T-cell (primary cell): ENCODE data around the gene JUNB. TPM values are rescaled to one million over a fixed set of nuclear protein-coding genes. Genes with fewer than 3 reads are reported as not detected.
A peak's percentile ranks its signal among the peaks of the same experiment; 100 is the strongest.

Experiments used
- ATAC-seq, 4 experiments: fragments of 200-7000 bp in 3 of 4; fragments of 150-1000 bp in 1 of 4; cut with Tn5 transposase; replicated peaks in 1 of 4; 1 replicate in 3 of 4; 2 replicates in 1 of 4; pipeline ENCODE4 v1.10.0; 2021; ENCODE audit warnings: moderate library complexity in 3 of 4, mild to moderate bottlenecking in 2 of 4, moderate number of reproducible peaks in 1 of 4
- CTCF ChIA-PET, 2 donors: fragments of 300-600 bp; sonication (Branson Sonifier 250); formaldehyde crosslinking; loops; one replicate each; lab custom pipeline; 2022; ENCODE audit warnings: antibody characterized with exemption in 2 of 2; lab: Charles Lee
- POLR2A ChIA-PET, 2 donors: fragments of 300-600 bp; sonication (Branson Sonifier 250); formaldehyde crosslinking; loops; one replicate each; lab custom pipeline; 2022; ENCODE audit warnings: antibody characterized with exemption in 2 of 2; lab: Charles Lee
- DNase-seq, 35 experiments: peaks; one replicate each; pipeline versions ENCODE4 v3.0.0 to v3.0.0-alpha.2; 2013 to 2023
- H3K27ac ChIP-seq: one replicate; pipeline ENCODE4 v1.5.1; 2013; ENCODE audit warnings: low read length
- H3K27me3 ChIP-seq, 2 experiments: replicated peaks in 1 of 2; 1 replicate in 1 of 2; 2 replicates in 1 of 2; pipeline versions ENCODE4 v1.6.1 to v1.7.0; 2013; ENCODE audit warnings: low read length in 1 of 2, mixed read lengths in 1 of 2; ENCODE audit not compliant: control insufficient read depth in 2 of 2, insufficient read depth in 2 of 2; ENCODE audit errors: extremely low read depth in 1 of 2
- H3K36me3 ChIP-seq, 2 donors: 1 replicate in 1 of 2; 2 replicates in 1 of 2; pipeline versions ENCODE4 v1.6.1 to v1.7.0; 2013; ENCODE audit warnings: low read length in 1 of 2; ENCODE audit not compliant: control insufficient read depth in 2 of 2, insufficient read depth in 1 of 2; ENCODE audit errors: extremely low read depth in 1 of 2
- H3K4me1 ChIP-seq, 2 experiments: 1 replicate in 1 of 2; 2 replicates in 1 of 2; pipeline versions ENCODE4 v1.6.1 to v1.7.0; 2013; ENCODE audit warnings: low read length in 2 of 2, mixed read lengths in 1 of 2; ENCODE audit not compliant: insufficient read depth in 2 of 2, control insufficient read depth in 1 of 2; ENCODE audit errors: extremely low read depth in 1 of 2
- H3K4me3 ChIP-seq, 2 donors: 1 replicate in 1 of 2; 2 replicates in 1 of 2; pipeline versions ENCODE4 v1.5.1 to v1.7.0; 2013; ENCODE audit warnings: mild to moderate bottlenecking in 2 of 2, low read length in 1 of 2, moderate library complexity in 1 of 2; ENCODE audit not compliant: control insufficient read depth in 1 of 2; ENCODE audit errors: extremely low read depth in 1 of 2
- H3K9me3 ChIP-seq: 2 replicates; pipeline ENCODE4 v1.7.0; 2013
- H3K27ac Mint-ChIP-seq, 2 donors: one replicate each; pipeline ENCODE4 v1.8.0; 2020 to 2021; ENCODE audit warnings: mild to moderate bottlenecking in 2 of 2, mixed read lengths in 2 of 2
- H3K27me3 Mint-ChIP-seq, 2 donors: one replicate each; pipeline ENCODE4 v1.8.0; 2021 to 2022; ENCODE audit warnings: mixed read lengths in 2 of 2
- H3K36me3 Mint-ChIP-seq: one replicate; pipeline ENCODE4 v1.8.0; 2021; ENCODE audit warnings: mixed read lengths
- H3K4me1 Mint-ChIP-seq, 3 donors: one replicate each; pipeline ENCODE4 v1.8.0; 2020 to 2022; ENCODE audit warnings: mixed read lengths in 3 of 3, mild to moderate bottlenecking in 1 of 3
- H3K4me3 Mint-ChIP-seq, 3 donors: one replicate each; pipeline ENCODE4 v1.8.0; 2020 to 2022; ENCODE audit warnings: mild to moderate bottlenecking in 3 of 3, mixed read lengths in 3 of 3, moderate library complexity in 3 of 3
- H3K9me3 Mint-ChIP-seq, 3 donors: one replicate each; pipeline ENCODE4 v1.8.0; 2020 to 2022; ENCODE audit warnings: mixed read lengths in 3 of 3
- WGBS: methylation state at CpG from one replicate; pipeline ENCODE4 v1.1.5; 2013; ENCODE audit warnings: missing lambda C conversion rate; ENCODE audit not compliant: insufficient coverage; 5-methylcytosine and 5-hydroxymethylcytosine counted together
- total RNA-seq, 35 experiments: library from RNA in 6 of 35; stranded (reverse) in 6 of 35; fragments of 120-200 nt in 1 of 35; gene quantifications; one replicate each; pipeline versions ENCODE4 v1.2.1 to v1.2.4 and lab custom pipeline; 2013 to 2026

JUNB gene
- total RNA-seq, 5 donors from 2014 or later (not counting 1 experiment from before 2014, with no cell fraction given): 117 to 2,289 (median 138) TPM

DNA sequence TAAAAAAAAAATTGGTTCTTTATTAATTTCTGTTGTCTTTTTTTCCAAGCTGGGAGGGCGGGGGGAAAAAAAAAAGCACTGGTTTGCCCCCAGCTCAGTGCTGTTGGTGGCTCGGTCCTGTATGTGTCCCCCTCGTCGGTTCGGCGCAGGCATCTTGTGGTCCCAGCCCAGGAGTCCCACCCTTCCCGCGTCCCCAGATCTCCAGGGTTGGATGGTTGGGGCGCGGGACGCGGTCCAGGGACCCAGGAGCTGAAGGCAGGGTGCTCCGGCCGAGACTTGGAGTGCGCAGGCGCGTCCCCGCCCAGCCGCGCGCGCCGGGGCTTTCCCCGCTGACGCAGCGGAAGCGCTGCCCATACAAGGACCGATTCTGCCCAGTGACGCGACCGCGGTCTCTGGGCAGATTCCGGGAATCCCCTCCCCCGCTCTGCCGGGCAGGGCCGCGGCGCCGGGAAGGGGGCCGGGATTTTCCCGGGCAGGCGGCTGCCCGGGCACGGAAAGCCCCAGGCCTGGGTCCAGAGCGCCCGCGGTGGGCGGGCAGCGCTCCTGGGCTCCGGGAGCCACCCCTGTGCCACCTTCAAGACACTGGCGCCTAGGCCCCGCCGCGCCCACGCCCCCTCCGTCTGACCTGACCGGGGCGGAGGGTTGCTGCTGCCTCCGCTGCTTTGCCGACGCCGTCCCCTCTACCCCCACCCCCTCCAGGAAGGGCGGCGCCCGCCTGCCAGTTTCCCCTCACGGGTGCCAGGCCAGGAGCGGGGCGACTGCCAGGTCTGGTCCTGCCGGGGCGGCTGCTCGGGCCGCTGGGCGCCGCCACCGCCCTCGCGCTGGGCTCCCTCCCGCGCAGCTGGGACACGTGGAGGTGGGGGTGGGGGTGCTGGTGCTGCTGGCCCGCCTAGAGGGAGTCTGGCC, 2.3 kb downstream of the JUNB start:
- H3K27ac Mint-ChIP-seq: peak overlapping the region; percentile 96 to 97
- H3K9me3 Mint-ChIP-seq: no peaks in the 10 kb centered on the region
- H3K4me3 Mint-ChIP-seq: peak overlapping the region; percentile 92
- H3K27ac ChIP-seq: peak overlapping the region; percentile 98
- ATAC-seq: peak; percentile 45 to 57 (median 55)
- peaks cover 0 to 6% of the 10 kb centered on the region in 2 donors for H3K36me3 ChIP-seq
- CTCF ChIA-PET: interaction anchor here (0.6 to 3.6 kb wide), 4 partner anchors 11 to 120 kb away, joined by 4 to 22 read pairs (median 12); partner anchors contain the start of gene HOOK2 (in 1 of the 2)
- no peaks in the 10 kb centered on the region for H3K27me3 Mint-ChIP-seq
- peak; percentile 86 to 98 (median 94) for DNase-seq
- peaks cover 38 to 50% (median 41%) of the 10 kb centered on the region in 3 donors for H3K4me1 Mint-ChIP-seq
- peak overlapping the region; percentile 100 for H3K4me3 ChIP-seq
- no peaks in the 10 kb centered on the region for H3K9me3 ChIP-seq
- peaks cover 3% of the 10 kb centered on the region for H3K36me3 Mint-ChIP-seq
- no peaks in the 10 kb centered on the region for H3K27me3 ChIP-seq
- H3K4me1 ChIP-seq: peaks cover 27 to 51% of the 10 kb centered on the region in 2 experiments
- WGBS: under 1% methylated on average over 51 of the region's 81 CpGs
- POLR2A ChIA-PET: interaction anchor here (0.5 to 3.7 kb wide), 10 partner anchors 10 to 1577 kb away, joined by 4 to 45 read pairs (median 6); partner anchors contain the start of gene GET3 (in 1 of the 2)

DNA sequence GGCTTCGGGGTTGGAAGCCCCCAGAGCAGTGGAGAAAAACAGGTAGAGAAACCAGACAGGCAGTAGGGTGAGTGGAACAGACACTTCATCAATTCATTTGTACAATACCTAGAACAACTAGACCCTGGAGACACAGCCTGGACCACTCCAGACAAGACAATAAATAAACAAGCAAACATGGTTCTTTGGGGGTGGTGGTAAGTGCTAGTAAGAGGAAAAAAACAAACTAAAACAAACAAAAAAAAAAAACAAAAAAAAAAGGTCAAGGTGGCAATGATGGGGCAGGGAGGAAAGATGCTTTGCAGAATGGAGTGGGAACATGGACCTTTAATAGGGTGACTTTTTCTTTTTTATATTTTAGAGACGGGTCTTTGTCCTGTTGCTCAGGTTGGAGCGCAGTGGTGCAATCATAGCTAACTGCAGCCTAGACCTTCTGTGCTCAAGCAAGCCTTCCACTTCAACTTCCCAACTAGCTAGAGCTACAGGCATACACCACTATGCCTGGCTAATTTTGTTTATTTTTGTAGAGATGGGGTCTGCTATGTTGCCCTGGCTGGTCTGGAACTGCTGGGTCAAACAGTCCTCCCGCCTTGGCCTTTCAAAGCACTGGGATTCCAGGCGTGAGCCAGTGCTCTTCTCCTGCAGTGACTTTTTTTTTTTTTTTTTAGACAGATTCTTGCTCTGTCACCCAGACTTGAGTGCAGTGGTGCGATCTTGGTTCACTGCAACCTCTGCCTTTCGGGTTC, 3.1 kb downstream of the JUNB start:
- no peaks in the 10 kb centered on the region for H3K9me3 Mint-ChIP-seq
- peaks cover 33 to 43% (median 33%) of the 10 kb centered on the region in 3 donors for H3K4me1 Mint-ChIP-seq
- H3K36me3 Mint-ChIP-seq: peaks cover 3% of the 10 kb centered on the region
- Histone ChIP-seq H3K36me3 (peaks cover 0 to 9% of the 10 kb centered on the region in 2 donors), H3K4me1 (peaks cover 27 to 43% of the 10 kb centered on the region in 2 experiments), H3K27ac (peak overlapping the region; percentile 98), H3K27me3 (no peaks in the 10 kb centered on the region), H3K4me3 (peak overlapping the region; percentile 100), H3K9me3 (no peaks in the 10 kb centered on the region)
- ChIA-PET CTCF (interaction anchor here in 1 of 2 donors (0.7 to 1.1 kb wide), 2 partner anchors 9 to 16 kb away, joined by 4 to 5 read pairs; no protein-coding TSS in a partner anchor), POLR2A (interaction anchor here (0.5 to 0.6 kb wide), 3 partner anchors 30 to 1576 kb away, joined by 5 to 9 read pairs (median 8); no protein-coding TSS in a partner anchor)
- no peaks in the 10 kb centered on the region for H3K27me3 Mint-ChIP-seq
- H3K27ac Mint-ChIP-seq: peak overlapping the region; percentile 92 to 97
- ATAC-seq: peak in 1 of 4 experiments; percentile 0
- WGBS: 100% methylated on average over 2 of the region's 7 CpGs
- H3K4me3 Mint-ChIP-seq: peak overlapping the region; percentile 71 to 92 (median 80)
- peak in 4 of 35 experiments; percentile 17 to 54 (median 41) for DNase-seq

DNA sequence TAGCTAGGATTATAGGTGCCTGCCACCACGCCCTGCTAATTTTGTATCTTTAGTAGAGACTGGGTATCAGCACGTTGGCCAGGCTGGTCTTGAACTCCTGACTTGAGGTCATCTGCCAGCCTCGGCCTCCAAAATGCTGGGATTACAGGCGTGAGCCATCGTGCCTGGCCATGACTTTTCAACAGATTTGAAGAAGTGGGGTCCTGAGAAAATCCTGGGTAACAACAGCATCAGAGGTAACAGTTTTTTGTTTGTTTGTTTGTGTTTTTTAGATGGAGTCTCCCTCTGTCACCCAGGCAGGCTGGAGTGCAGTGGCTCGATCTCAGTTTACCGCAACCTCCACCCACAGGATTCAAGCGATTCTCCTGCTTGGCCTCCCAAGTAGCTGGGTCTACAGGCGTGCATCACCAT, 3.7 kb downstream of the JUNB start:
- CTCF ChIA-PET: interaction anchor here (0.7 to 3.8 kb wide), 8 partner anchors 8 to 118 kb away, joined by 4 to 48 read pairs (median 6); no protein-coding TSS in a partner anchor
- Histone ChIP-seq H3K27me3 (no peaks in the 10 kb centered on the region), H3K4me3 (no peak overlapping the region), H3K36me3 (peaks cover 0 to 15% of the 10 kb centered on the region in 2 donors), H3K9me3 (no peaks in the 10 kb centered on the region), H3K4me1 (peaks cover 27 to 43% of the 10 kb centered on the region in 2 experiments), H3K27ac (peak overlapping the region; percentile 98)
- no peaks in the 10 kb centered on the region for H3K27me3 Mint-ChIP-seq
- peaks cover 36 to 42% (median 37%) of the 10 kb centered on the region in 3 donors for H3K4me1 Mint-ChIP-seq
- WGBS: 90% methylated on average over 5 of the region's 9 CpGs
- POLR2A ChIA-PET: interaction anchor here (0.5 to 1.0 kb wide), 3 partner anchors 12 to 70 kb away, joined by 3 to 5 read pairs (median 3); no protein-coding TSS in a partner anchor
- peaks cover 3% of the 10 kb centered on the region for H3K36me3 Mint-ChIP-seq
- peak overlapping the region; percentile 71 to 92 (median 80) for H3K4me3 Mint-ChIP-seq
- H3K9me3 Mint-ChIP-seq: no peaks in the 10 kb centered on the region
- ATAC-seq: no peak
- H3K27ac Mint-ChIP-seq: peak overlapping the region; percentile 92 to 97
- no peak for DNase-seq

DNA sequence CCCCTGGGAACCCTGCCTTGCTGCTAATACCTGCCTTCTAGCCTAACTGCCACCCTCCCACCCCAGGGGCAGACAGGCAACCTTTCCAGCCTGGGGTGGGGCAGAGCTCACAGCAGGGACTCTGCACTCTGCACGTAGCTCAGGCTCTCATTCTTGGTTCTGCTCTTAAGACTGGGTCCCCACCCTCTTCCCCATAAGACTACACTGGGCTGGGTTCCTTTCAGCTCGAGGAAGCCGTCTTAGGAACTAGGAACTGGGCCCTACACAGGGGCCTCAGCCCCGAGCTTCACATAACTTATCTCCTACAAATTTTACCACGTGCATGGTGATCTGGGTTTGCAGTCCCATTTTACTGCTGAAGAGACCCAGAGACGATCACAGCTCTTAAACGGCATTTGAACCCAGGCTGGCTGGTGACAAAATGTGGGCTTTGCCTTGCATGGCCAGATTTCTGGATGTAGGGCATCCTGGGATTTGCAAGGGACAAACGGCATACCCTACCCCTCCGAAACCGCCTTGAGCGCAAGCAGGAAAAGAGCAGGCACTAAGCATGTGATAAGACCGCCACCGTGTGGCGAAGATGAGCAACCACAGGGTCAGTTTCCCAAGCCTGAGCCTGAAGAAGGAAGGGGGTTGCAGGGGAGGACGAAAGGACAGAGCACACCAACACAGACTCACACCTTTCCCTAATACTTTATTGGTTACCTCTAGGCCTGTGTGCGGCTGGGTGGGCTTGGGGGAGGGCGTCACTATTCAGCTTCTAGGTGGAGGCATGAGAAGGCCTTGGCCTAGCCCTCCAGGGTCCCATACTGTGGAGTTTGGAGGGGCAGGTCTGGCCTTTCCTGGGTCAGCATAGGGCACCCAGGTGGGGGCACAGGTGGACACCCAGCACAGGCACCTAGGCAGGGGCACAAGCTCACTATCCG, 5.1 kb downstream of the JUNB start:
- H3K4me3 Mint-ChIP-seq: peak overlapping the region; percentile 68 to 92 (median 76)
- Histone ChIP-seq H3K9me3 (no peaks in the 10 kb centered on the region), H3K36me3 (peaks cover 0 to 21% of the 10 kb centered on the region in 2 donors), H3K27me3 (no peaks in the 10 kb centered on the region), H3K4me3 (peak overlapping the region; percentile 33 to 35), H3K27ac (peak overlapping the region; percentile 56), H3K4me1 (peaks cover 25 to 46% of the 10 kb centered on the region in 2 experiments)
- 14% methylated on average over 10 of the region's 18 CpGs for WGBS
- ChIA-PET CTCF (interaction anchor here (0.6 to 3.8 kb wide), 17 partner anchors 15 to 80 kb away, joined by 3 to 48 read pairs (median 7); partner anchors contain the start of genes GET3 (in 1 of the 2) and TNPO2 (in 1 of the 2)), POLR2A (interaction anchor here (0.6 to 1.2 kb wide), 5 partner anchors 14 to 30 kb away, joined by 3 to 6 read pairs (median 4); no protein-coding TSS in a partner anchor)
- H3K27ac Mint-ChIP-seq: peak overlapping the region; percentile 92 to 96
- no peaks in the 10 kb centered on the region for H3K27me3 Mint-ChIP-seq
- peaks cover 37 to 40% (median 38%) of the 10 kb centered on the region in 3 donors for H3K4me1 Mint-ChIP-seq
- peak; percentile 45 to 90 (median 70) for DNase-seq
- peaks cover 3% of the 10 kb centered on the region for H3K36me3 Mint-ChIP-seq
- no peaks in the 10 kb centered on the region for H3K9me3 Mint-ChIP-seq
- peak in 1 of 4 experiments; percentile 6 for ATAC-seq

DNA sequence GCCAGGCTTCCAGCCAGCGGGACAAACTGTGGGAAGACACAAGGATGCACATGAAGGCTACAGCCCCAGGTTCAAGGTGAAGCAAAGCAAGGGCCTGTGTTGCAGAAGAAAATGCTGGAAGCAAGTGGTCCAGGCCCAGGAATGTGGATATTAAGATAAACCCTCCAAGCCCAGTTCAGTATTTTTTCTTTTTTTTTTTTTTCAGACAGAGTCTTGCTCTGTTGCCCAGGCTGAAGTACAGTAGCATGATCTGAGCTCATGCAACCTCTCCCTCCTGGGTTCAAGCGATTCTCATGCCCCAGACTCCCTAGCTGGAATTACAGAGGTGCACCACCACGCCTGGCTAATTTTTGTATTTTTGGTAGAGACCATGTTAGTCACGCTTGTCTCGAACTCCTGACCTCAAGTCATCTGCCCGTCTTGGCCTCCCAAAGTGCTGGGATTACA, 5.9 kb downstream of the JUNB start:
- Histone ChIP-seq H3K27me3 (no peaks in the 10 kb centered on the region), H3K4me1 (peaks cover 25 to 51% of the 10 kb centered on the region in 2 experiments), H3K27ac (no peak overlapping the region), H3K4me3 (no peak overlapping the region), H3K9me3 (no peaks in the 10 kb centered on the region), H3K36me3 (peaks cover 0 to 21% of the 10 kb centered on the region in 2 donors)
- Mint-ChIP-seq H3K27me3 (no peaks in the 10 kb centered on the region), H3K36me3 (peaks cover 3% of the 10 kb centered on the region), H3K4me1 (peaks cover 35 to 42% (median 39%) of the 10 kb centered on the region in 3 donors), H3K9me3 (no peaks in the 10 kb centered on the region), H3K4me3 (peak overlapping the region in 1 of 3 donors; percentile 92), H3K27ac (no peak overlapping the region)
- 100% methylated on average over 1 of the region's 6 CpGs for WGBS
- DNase-seq (no peak), ATAC-seq (no peak)
- CTCF ChIA-PET: interaction anchor here (0.6 to 3.8 kb wide), 9 partner anchors 9 to 121 kb away, joined by 3 to 48 read pairs (median 7); partner anchors contain the start of genes GET3 (in 1 of the 2) and RNASEH2A (in 1 of the 2)
- POLR2A ChIA-PET: no interaction called here
